Right ventricle myocardium superior (tissue), 1 donor: ENCODE results near the gene LCN2. TPM values are rescaled to one million over a fixed set of nuclear protein-coding genes. Genes with fewer than 3 reads are reported as not detected.
"Not testable (repeated sequence)": the region's sequence is repeated elsewhere in the genome, so short reads cannot be mapped to it uniquely, and the experiment has no call there.

Source experiments
- ATAC-seq: fragments of 200-7000 bp; cut with Tn5 transposase; one replicate; pipeline ENCODE4 v1.9.1; 2020; ENCODE audit warnings: mild to moderate bottlenecking; ENCODE audit not compliant: poor library complexity
- DNase-seq: peaks from one replicate; pipeline ENCODE4 v3.0.0-alpha.2; 2020
- intact Hi-C: fragments of 100-400 bp; cut with DNase I; formaldehyde crosslinking; loops from one replicate; pipeline ENCODE4 v1.11.2; 2022
- total RNA-seq: library from RNA; stranded (reverse); fragmentation: NEBNext Ultra II Directional; extraction: Animal tissue kit (Norgen Biotek cat#: 25700); gene quantifications from one replicate; pipeline ENCODE4 v1.2.1, GENCODE V29; 2021
- donor health status: DM: no; HTN: yes; CAD: no; lungs with severe emphysema.

Gene LCN2
- total RNA-seq, 1 donor from 2014 or later: not detected

GRCh38 chr9:128124873-128125579 is 24.2 kb upstream of the LCN2 start:
- peak; percentile 77 for DNase-seq
- intact Hi-C loops: no loop called here
- ATAC-seq: no peak

DNA sequence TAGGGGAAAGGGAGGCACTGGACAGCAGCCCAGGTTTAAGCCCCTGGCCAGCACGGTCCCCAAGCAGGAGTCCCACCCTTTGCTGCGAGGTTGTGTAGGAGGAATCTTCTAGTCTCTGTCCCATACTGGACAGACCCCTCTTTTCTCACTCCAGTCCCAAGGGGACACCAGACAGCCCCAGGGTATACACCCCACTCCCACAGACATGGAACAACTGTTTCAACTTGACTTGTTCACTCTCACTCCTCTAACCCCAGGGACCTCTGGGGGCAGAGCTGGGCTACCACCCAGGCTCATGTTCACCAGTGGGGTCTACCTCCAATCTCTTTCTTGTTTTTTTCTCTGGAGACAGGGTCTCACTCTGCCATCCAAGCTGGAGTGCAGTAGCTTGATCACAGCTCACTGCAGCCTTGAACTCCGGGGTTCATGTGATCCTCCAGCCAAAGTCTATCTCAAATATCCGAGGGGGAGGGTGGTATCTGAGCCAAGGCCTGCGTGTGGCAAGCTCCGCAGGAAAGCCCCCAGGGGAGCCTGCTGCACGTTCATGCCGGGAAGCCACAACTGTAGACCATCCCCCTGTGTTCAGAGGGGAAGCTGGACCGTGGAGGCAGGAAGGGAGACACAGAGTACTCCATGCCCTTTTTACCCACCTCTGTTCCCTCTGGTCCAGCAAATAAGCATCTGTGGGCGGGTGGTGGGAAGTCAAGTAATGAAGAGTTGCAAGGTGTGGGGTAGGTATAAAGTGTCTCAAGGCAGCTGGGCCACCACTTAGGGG is 23.5 kb upstream of the LCN2 start:
- peak; percentile 35 for DNase-seq
- no peak for ATAC-seq
- intact Hi-C loops: no loop called here

DNA sequence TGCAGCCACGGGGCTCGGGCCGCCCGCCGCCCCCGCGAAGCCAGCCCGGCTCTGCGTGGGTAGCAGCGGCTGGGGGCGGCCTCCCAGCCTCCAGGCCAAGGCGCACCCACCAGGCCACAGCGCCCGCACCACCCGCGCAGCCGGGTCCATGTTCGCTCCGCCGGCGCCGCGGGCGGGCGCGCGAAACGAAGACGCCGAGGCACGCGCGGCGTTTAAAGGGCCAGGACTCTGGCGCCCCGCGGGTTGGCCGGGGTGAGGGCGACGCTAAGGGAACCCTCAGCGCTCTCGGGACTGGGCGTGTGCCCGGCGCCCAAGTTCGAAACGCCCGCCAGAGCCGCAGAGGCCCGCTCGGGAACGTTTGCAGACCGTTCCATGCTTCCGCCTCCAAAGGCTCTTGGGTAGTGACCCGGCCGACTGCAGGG is 21.7 kb upstream of the LCN2 start, which contains the start of gene PTGES2:
Gene PTGES2, minus strand, starts transcription at position 162 of the 422 bp plus-strand sequence. Its CDS starts 12 bp downstream, at position 150.
- DNase-seq (peak; percentile 92), ATAC-seq (peak; percentile 92)
- intact Hi-C loops: no loop called here

DNA sequence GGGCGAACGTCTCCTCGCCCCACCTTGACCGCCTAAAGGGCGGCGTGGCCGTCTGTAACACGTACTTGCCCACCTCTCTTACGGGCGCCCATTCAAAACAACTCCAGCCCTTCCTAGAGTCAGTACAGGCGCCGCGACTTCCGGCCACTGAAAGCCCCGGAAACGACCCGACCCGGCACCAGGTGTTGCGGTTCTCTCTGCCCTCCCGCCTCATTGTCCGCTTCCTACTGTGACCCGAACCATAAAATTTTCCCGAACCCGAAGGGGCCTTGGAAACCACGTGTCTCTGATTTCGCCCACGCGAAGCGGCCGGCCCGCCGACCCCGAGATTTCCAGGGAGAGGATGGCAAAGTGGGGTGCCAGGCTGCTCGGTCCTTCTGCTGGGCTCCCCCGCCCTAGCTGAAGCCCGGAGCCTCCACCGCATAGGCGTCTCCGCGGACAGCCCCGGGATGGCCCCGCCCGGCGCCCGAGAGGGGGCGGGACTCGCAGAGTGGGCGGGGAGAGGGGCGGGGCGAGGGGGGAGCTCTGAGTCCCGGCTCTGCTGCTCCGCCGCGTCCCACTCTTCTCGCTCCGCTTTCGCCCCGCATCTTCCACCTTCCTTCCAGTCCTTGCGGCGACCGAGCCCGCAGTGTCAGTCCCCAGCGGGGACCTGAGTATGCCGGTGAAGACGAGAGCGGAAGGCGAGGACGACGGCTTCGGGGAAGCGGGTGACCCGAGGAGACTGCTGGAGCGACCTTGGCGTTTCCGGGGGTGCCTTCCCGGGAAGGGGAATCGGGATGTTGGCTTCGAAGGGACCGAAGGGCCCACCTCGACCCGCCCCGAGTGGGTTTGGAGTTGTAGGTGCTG is 21.0 kb upstream of the LCN2 start:
- intact Hi-C loops: no loop called here
- DNase-seq (peak; percentile 89), ATAC-seq (peak; percentile 92)

- DNase-seq: peak; percentile 48
These were observed 20.2 kb upstream of the LCN2 start for GRCh38 chr9:128128836-128129590.

GRCh38 chr9:128129976-128130590 is 19.2 kb upstream of the LCN2 start:
- peak; percentile 76 for DNase-seq
- intact Hi-C loops, ATAC-seq: not testable (repeated sequence)

More at GRCh38 chr9:128128836-128129590, 20.2 kb upstream of the LCN2 start:
- intact Hi-C loops: no loop called here
- ATAC-seq: no peak

DNA sequence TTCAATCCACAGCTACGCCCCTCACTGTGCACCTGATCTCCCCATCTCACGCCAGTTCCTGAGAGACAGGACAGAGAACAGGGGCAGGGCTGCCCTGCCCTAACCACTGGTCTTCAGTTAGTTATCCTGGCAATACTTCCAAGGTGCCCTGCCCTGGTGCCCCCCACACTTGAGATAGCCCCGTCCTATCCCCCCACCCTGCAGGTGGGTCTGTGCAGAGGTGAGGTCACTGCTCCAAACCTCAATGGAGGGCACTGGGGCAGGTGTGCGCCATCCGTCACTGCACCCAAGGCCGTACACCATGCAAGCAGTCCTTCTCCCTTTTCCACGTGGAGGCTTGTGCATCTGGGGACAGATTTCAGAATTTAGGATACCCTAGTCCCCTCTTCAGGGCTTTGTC is 18.6 kb upstream of the LCN2 start:
- intact Hi-C loops, ATAC-seq: not testable (repeated sequence)
- peak; percentile 22 for DNase-seq

- DNase-seq: peak; percentile 26
- ATAC-seq, intact Hi-C loops: not testable (repeated sequence)
These were observed 17.9 kb upstream of the LCN2 start for GRCh38 chr9:128131346-128131745.

- ATAC-seq, intact Hi-C loops: not testable (repeated sequence)
- peak; percentile 65 for DNase-seq
These were observed 17.1 kb upstream of the LCN2 start for GRCh38 chr9:128132139-128132538.

DNA sequence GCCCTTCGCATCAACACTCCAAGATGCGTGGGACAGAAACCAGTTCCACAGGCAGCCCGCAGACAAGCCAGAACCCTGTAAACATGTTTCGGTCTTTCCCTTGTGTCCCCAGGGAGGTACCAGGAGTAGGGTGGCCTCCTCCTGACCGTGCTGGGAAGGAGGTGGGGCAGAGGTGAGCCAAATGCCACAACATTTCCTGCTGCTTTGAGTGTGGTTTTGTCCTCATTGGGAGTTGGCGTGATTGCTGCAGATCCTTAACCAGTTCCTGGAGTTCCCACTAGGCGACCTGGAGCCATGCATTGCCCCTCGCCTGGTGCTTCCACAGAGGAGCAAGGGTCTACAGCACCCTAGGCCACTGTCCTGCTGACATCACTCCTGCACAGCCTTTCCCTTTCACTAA is 13.7 kb upstream of the LCN2 start:
- ATAC-seq, intact Hi-C loops: not testable (repeated sequence)
- peak; percentile 7 for DNase-seq

- no peak for ATAC-seq
- intact Hi-C loops: no loop called here
- DNase-seq: peak; percentile 26
These were observed 12.1 kb upstream of the LCN2 start for GRCh38 chr9:128136816-128137793.

DNA sequence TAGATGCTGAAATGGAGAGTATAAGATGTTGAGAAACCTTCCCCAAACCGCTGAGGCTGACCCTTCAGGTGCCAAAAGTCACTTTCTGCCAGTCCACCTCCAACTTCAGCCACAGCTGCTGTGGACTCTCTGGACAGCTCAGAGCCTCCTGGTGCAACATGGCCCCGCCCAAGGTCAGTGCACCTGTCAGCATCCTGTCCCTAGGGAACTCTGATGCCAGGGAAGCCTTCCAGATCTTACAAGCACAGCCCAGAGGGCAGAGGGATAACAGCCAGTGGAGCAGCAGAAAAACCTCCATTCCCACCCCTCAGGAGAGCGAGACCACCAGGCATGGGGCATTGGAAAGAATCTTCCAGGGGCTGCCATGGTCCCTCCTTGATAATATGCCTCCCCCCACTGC is 11.3 kb upstream of the LCN2 start:
- peak; percentile 15 for DNase-seq
- ATAC-seq: no peak
- intact Hi-C loops: no loop called here

DNA sequence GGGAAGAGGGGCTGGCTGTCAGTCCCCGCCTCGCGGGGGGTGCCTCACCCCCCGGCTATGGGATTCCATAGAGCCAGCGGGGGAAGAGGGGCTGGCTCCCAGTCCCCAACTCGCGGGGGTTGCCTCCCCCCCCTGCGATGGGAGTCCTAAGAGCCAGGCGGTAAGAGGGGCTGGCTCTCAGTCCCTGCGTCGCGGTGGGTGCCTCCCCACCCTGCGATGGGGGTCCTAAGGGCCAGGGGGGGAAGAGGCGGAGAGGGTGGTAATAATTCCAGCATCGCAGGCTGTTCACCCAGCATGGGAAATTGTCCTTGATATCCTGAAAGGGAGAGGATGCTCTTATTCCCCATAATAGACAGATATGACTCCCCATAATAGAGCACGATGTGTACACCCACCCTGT is 9.6 kb upstream of the LCN2 start:
- intact Hi-C loops: no loop called here
- no peak for DNase-seq
- no peak for ATAC-seq

DNA sequence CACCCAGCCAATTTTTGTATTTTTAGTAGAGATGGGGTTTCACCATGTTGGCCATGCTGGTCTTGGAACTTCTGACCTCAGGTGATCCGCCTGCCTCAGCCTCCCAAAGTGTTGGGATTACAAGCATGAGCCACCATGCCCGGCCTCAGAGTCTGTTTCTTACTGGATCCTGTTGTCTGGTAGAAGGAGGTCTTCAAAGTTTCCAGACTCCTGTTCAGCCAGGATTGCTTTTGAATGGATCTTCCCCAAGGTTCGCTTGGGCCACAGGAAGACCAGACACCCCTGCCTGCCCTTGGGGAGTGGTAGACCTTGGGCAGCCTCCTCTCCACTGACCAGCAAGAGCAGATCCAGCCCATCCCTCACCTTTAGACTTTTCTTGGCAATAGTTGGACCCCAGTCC is 7.6 kb upstream of the LCN2 start:
- DNase-seq: peak; percentile 14
- ATAC-seq: no peak
- intact Hi-C loops: no loop called here

DNA sequence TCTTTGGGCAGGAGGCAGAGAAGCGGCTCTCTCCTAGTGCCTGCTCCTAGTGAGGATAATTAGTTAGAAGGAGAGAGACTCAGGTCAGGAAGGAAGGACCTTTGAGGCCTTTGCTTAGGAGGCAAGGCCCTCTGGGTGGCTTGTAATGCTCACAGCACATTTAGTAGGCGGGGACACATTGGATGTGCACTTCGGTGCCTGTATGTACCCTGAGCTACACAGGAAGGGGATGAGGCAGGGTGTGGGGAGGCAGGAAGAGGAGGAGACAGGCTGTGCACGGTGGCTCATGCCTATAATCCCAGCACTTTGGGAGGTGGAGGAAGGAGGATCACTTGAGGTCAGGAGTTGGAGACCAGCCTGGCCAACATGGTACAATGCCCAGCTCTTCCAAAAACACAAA is 7.2 kb upstream of the LCN2 start:
- DNase-seq (peak; percentile 37), ATAC-seq (no peak)
- intact Hi-C loops: no loop called here

- intact Hi-C loops: no loop called here
- DNase-seq (peak; percentile 21), ATAC-seq (no peak)
These were observed 6.7 kb upstream of the LCN2 start for GRCh38 chr9:128142596-128142995.
